HCT116 (cell line): Measurements from ENCODE around the gene HIVEP2. TPM values are rescaled to one million over a fixed set of nuclear protein-coding genes. Genes with fewer than 3 reads are reported as not detected.

Experiments used
- ATAC-seq: fragments of 200-7000 bp; cut with Tn5 transposase; 2 replicates; pipeline ENCODE4 v1.9.1; 2020; ENCODE audit warnings: mild to moderate bottlenecking, moderate library complexity
- BruUV-seq: library from RNA; stranded (reverse); fragments of 400-500 nt; replicated peaks from 2 replicates; lab custom pipeline; 2021; lab: Mats Ljungman, UMichigan
- CTCF ChIA-PET: fragments of 300-600 bp; sonication (Branson Sonifier 250); formaldehyde crosslinking; loops from one replicate; lab custom pipeline; 2021; ENCODE audit warnings: antibody characterized with exemption; lab: Charles Lee
- POLR2A ChIA-PET: fragments of 300-600, 350-600 bp; sonication (Branson Sonifier 250); formaldehyde crosslinking; loops from one replicate; lab custom pipeline; 2021; ENCODE audit warnings: antibody characterized with exemption; lab: Charles Lee
- RAD21 ChIA-PET, 2 experiments: fragments of 300-600 bp; sonication (Branson Sonifier 250); formaldehyde crosslinking; loops; one replicate each; lab custom pipeline; 2023; ENCODE audit warnings: low total read pairs in 2 of 2; ENCODE audit not compliant: uncharacterized antibody in 2 of 2, unreplicated experiment in 2 of 2, low non-redundant PET in 1 of 2; lab: Charles Lee
- DNase-seq: peaks from one replicate; pipeline ENCODE4 v3.0.0-alpha.2; 2010; ENCODE audit warnings: low read depth, low spot score
- H2AFZ ChIP-seq: fragments of 200-600 bp; shearing (Covaris generic), sonication (generic); 2 replicates; pipeline ENCODE4 v1.6.1; 2017; ENCODE audit warnings: low read depth, mixed run types, mixed read lengths, antibody characterized with exemption, low read length; ENCODE audit not compliant: poor library complexity, severe bottlenecking
- H3K27ac ChIP-seq: 2 replicates; pipeline ENCODE4 v1.5.1; 2012; ENCODE audit warnings: low read depth, low read length
- H3K27me3 ChIP-seq: fragments of 200-600 bp; sonication (generic); 2 replicates; pipeline ENCODE4 v1.6.1; 2016; ENCODE audit warnings: mixed run types, low read length, mixed read lengths; ENCODE audit not compliant: insufficient read depth
- H3K36me3 ChIP-seq, 2 experiments: fragments of 200-500 bp in 1 of 2; fragments of 200-600 bp in 1 of 2; sonication (Bioruptor generic) in 1 of 2; sonication (generic) in 1 of 2; 2 replicates each; pipeline versions ENCODE4 v1.5.1 to v1.6.1; 2014 to 2016; ENCODE audit warnings: low read length in 2 of 2, inconsistent platforms in 1 of 2, mixed read lengths in 1 of 2, mixed run types in 1 of 2; ENCODE audit not compliant: insufficient read depth in 2 of 2, control insufficient read depth in 1 of 2
- H3K4me1 ChIP-seq, 2 experiments: fragments of 200-600 bp in 1 of 2; sonication (generic) in 1 of 2; 2 replicates each; pipeline versions ENCODE4 v1.5.1 to v1.6.1; 2012 to 2017; ENCODE audit warnings: low read length in 2 of 2, inconsistent platforms in 1 of 2, mild to moderate bottlenecking in 1 of 2, mixed read lengths in 1 of 2, mixed run types in 1 of 2, moderate library complexity in 1 of 2; ENCODE audit not compliant: insufficient read depth in 2 of 2, control insufficient read depth in 1 of 2
- H3K4me2 ChIP-seq: fragments of 200-600 bp; sonication (generic); 2 replicates; pipeline ENCODE4 v1.6.1; 2017; ENCODE audit warnings: mixed run types, low read length, mixed read lengths
- H3K4me3 ChIP-seq, 2 experiments: fragments of 200-600 bp in 1 of 2; sonication (generic) in 1 of 2; replicated peaks in 1 of 2; 2 replicates each; pipeline ENCODE4 v1.5.1; 2011 to 2016; ENCODE audit warnings: low read length in 2 of 2, control low read depth in 1 of 2, low read depth in 1 of 2, mild to moderate bottlenecking in 1 of 2, mixed read lengths in 1 of 2, mixed run types in 1 of 2
- H3K79me2 ChIP-seq: fragments of 200-600 bp; sonication (generic); 2 replicates; pipeline ENCODE4 v1.6.1; 2017; ENCODE audit warnings: mild to moderate bottlenecking, mixed run types, low read length, moderate library complexity, mixed read lengths; ENCODE audit not compliant: insufficient read depth
- H3K9ac ChIP-seq: fragments of 200-600 bp; sonication (generic); 2 replicates; pipeline ENCODE4 v1.6.1; 2016; ENCODE audit warnings: low read length, mixed read lengths
- H3K9me2 ChIP-seq: fragments of 200-600 bp; sonication (generic), shearing (Covaris generic); 2 replicates; pipeline ENCODE4 v1.6.1; 2017; ENCODE audit warnings: mixed run types, mild to moderate bottlenecking, moderate library complexity; ENCODE audit not compliant: insufficient read depth
- H3K9me3 ChIP-seq, 2 experiments: fragments of 200-500 bp in 1 of 2; fragments of 200-600 bp in 1 of 2; sonication (Bioruptor generic) in 1 of 2; sonication (generic) in 1 of 2; 2 replicates each; pipeline ENCODE4 v1.6.1; 2014 to 2017; ENCODE audit warnings: low read length in 2 of 2, mixed read lengths in 2 of 2, inconsistent platforms in 1 of 2, low read depth in 1 of 2, mild to moderate bottlenecking in 1 of 2, mixed run types in 1 of 2, moderate library complexity in 1 of 2; ENCODE audit not compliant: control insufficient read depth in 1 of 2, insufficient read depth in 1 of 2
- H4K20me1 ChIP-seq: fragments of 200-600 bp; sonication (generic), shearing (Covaris generic); 2 replicates; pipeline ENCODE4 v1.6.1; 2017; ENCODE audit warnings: mixed run types, mild to moderate bottlenecking, moderate library complexity; ENCODE audit not compliant: insufficient read depth
- CTCF ChIP-seq, 3 experiments: fragments of 200-600 bp in 1 of 3; sonication (generic) in 1 of 3; IDR thresholded peaks in 2 of 3; conservative IDR thresholded peaks in 1 of 3; 2 replicates each; pipeline ENCODE4 v1.5.1; 2012 to 2017; ENCODE audit warnings: low read depth in 2 of 3, low read length in 2 of 3, antibody characterized with exemption in 1 of 3, borderline replicate concordance in 1 of 3, control low read depth in 1 of 3, mild to moderate bottlenecking in 1 of 3, mixed read lengths in 1 of 3, mixed run types in 1 of 3, moderate library complexity in 1 of 3; ENCODE audit not compliant: insufficient read depth in 1 of 3
- ELF1 ChIP-seq: IDR thresholded peaks from 2 replicates; pipeline ENCODE4 v1.6.1; 2012; ENCODE audit warnings: low read depth, borderline replicate concordance
- REST ChIP-seq: IDR thresholded peaks from 2 replicates; pipeline ENCODE4 v1.6.1; 2012; ENCODE audit warnings: low read depth
- SIN3A ChIP-seq: IDR thresholded peaks from 2 replicates; pipeline ENCODE4 v1.6.1; 2012; ENCODE audit warnings: low read depth
- SRF ChIP-seq: IDR thresholded peaks from 2 replicates; pipeline ENCODE4 v1.6.1; 2012; ENCODE audit warnings: low read depth
- intact Hi-C: fragments of 100-400 bp; cut with micrococcal nuclease; formaldehyde crosslinking; loops from 2 replicates; pipeline ENCODE4 v1.10.0; 2022
- total RNA-seq: library from RNA; stranded (reverse); gene quantifications from one replicate; pipeline ENCODE4 v1.2.1, GENCODE V29; 2021; ENCODE audit not compliant: unreplicated experiment

The HIVEP2 gene
- total RNA-seq, 1 experiment from 2014 or later: 8.1 TPM

- ATAC-seq (no peak), DNase-seq (no peak)
- Histone ChIP-seq H3K9me2 (no peaks in the 10 kb centered on the region), H3K4me2 (no peak overlapping the region), H3K27ac (no peak overlapping the region), H3K4me3 (no peak overlapping the region), H3K79me2 (no peaks in the 10 kb centered on the region), H3K9ac (no peak overlapping the region), H3K9me3 (no peaks in the 10 kb centered on the region), H3K4me1 (no peaks in the 10 kb centered on the region), H4K20me1 (no peaks in the 10 kb centered on the region), H2AFZ (no peak overlapping the region), H3K27me3 (no peaks in the 10 kb centered on the region), H3K36me3 (no peaks in the 10 kb centered on the region)
- TF ChIP-seq REST (no peak), SIN3A (no peak), ELF1 (no peak)
- POLR2A ChIA-PET: no interaction called here
- RAD21 ChIA-PET: no interaction called here
- no TSS peak for BruUV-seq
- intact Hi-C loops: no loop called here
- CTCF ChIA-PET: no interaction called here
Measured at GRCh38 chr6:142968601-142969000, 23.6 kb upstream of the HIVEP2 start.

GRCh38 chr6:142966294-142966693 is 21.3 kb upstream of the HIVEP2 start:
- H3K27me3 ChIP-seq: no peaks in the 10 kb centered on the region
- H3K9me2 ChIP-seq: no peaks in the 10 kb centered on the region
- CTCF ChIA-PET: no interaction called here
- H3K4me3 ChIP-seq: no peak overlapping the region
- no peaks in the 10 kb centered on the region for H3K4me1 ChIP-seq
- TF ChIP-seq SRF (no peak), CTCF (IDR thresholded peaks at IDR 0.05 in 2 of 3, conservative IDR thresholded peaks at IDR 0.05 in 1 of 3; ENCODE audit: borderline replicate concordance in 1 of 3, insufficient read depth in 1 of 3, low read depth in 2 of 3, low read length in 2 of 3) (no peak)
- TF ChIP-seq, all 23 proteins: peak for 0
- no peak overlapping the region for H3K9ac ChIP-seq
- DNase-seq: no peak
- BruUV-seq: no TSS peak
- intact Hi-C loops: no loop called here
- ChIA-PET RAD21 (no interaction called here), POLR2A (no interaction called here)
- H3K27ac ChIP-seq: no peak overlapping the region
- no peaks in the 10 kb centered on the region for H3K79me2 ChIP-seq
- no peak overlapping the region for H3K4me2 ChIP-seq
- no peaks in the 10 kb centered on the region for H3K9me3 ChIP-seq
- no peak overlapping the region for H2AFZ ChIP-seq
- no peak for ATAC-seq
- no peaks in the 10 kb centered on the region for H4K20me1 ChIP-seq
- H3K36me3 ChIP-seq: no peaks in the 10 kb centered on the region
